OCI-M2 (cell line): Measurements from ENCODE around the gene MALAT1.

Experiments used
- DNase-seq: peaks from one replicate; lab custom pipeline; 2025; ENCODE audit not compliant: unreplicated experiment; lab: John Stamatoyannopoulos, UW

The MALAT1 gene

GRCh38 chr11:65554842-65555430 is 56.1 kb downstream of the MALAT1 start:
- DNase-seq, result no peak

DNA sequence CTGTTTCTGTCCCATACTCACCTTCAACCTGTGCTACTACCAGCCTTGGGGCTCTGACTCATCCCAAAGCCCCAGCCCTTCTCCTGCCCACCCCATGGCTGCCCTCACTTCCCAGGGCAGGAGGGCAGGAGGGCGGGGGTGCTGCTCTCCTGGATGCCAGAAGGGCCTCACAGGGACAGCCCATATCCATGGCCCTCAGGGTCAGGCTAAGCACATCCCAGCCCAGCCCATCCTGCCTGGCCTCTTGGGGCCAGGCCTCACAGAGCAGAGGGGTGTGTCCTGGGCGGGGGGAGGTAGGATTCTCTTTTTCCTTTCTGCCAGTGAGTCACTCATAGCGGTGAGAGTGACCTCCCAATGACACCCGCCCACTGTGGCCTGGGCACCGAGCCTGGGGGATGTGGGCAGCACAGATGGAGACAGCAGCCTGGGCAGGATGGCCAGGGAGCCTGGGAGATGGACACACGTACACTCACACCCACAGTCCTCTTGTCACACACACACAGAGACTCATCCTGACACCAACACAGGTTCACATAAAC is 56.9 kb downstream of the MALAT1 start:
- no peak for DNase-seq
